ENCODE measurements around the gene MYH1.

MYH1 gene

GRCh38 chr17:10482252-10482651, 36.1 kb downstream of the MYH1 start:
- no peak for DNase-seq (ENCODE audit: low spot score)

- DNase-seq (ENCODE audit: low spot score): no peak
These were observed 40.6 kb downstream of the MYH1 start for GRCh38 chr17:10477701-10478100.

- DNase-seq (ENCODE audit: low spot score): no peak
These were observed 43.8 kb downstream of the MYH1 start for GRCh38 chr17:10474536-10474935.

- no peak for DNase-seq (ENCODE audit: low spot score)
These were observed 46.5 kb downstream of the MYH1 start for GRCh38 chr17:10471858-10472257.

- DNase-seq (ENCODE audit: low spot score): no peak
These were observed 48.9 kb downstream of the MYH1 start, which contains the start of gene MYH4 for GRCh38 chr17:10469459-10469858. Gene MYH4 (minus strand): TSS chr17:10469559. CDS start chr17:10466745, 2,814 bp downstream.

- DNase-seq (ENCODE audit: low spot score): no peak
These were observed 54.9 kb downstream of the MYH1 start for GRCh38 chr17:10463402-10463801.

GRCh38 chr17:10460062-10460461, 58.3 kb downstream of the MYH1 start:
- DNase-seq (ENCODE audit: low spot score): no peak

GRCh38 chr17:10458701-10459100, 59.6 kb downstream of the MYH1 start:
- DNase-seq (ENCODE audit: low spot score): no peak

GRCh38 chr17:10457952-10458351, 60.4 kb downstream of the MYH1 start:
- DNase-seq (ENCODE audit: low spot score): no peak

GRCh38 chr17:10447026-10447931, 71.1 kb downstream of the MYH1 start:
- DNase-seq (ENCODE audit: low spot score): no peak
